Progenitor cell of endocrine pancreas (in vitro differentiated cells): Measurements from ENCODE around the gene CLDN2. TPM values are rescaled to one million over a fixed set of nuclear protein-coding genes. Genes with fewer than 3 reads are reported as not detected.
"Not testable (repeated sequence)": the region's sequence is repeated elsewhere in the genome, so short reads cannot be mapped to it uniquely, and the experiment has no call there.

Experiments used
- DNase-seq: peaks from one replicate; pipeline ENCODE4 v3.0.0; 2021; ENCODE audit warnings: low spot score; ENCODE audit not compliant: unreplicated experiment
- H3K27ac Mint-ChIP-seq: 2 replicates; pipeline ENCODE4 v1.8.0; 2021; ENCODE audit warnings: mild to moderate bottlenecking, moderate library complexity, mixed read lengths
- H3K27me3 Mint-ChIP-seq: 2 replicates; pipeline ENCODE4 v1.8.0; 2021; ENCODE audit warnings: mixed read lengths
- H3K36me3 Mint-ChIP-seq: 2 replicates; pipeline ENCODE4 v1.8.0; 2022; ENCODE audit warnings: mixed read lengths; ENCODE audit not compliant: insufficient read depth
- H3K4me1 Mint-ChIP-seq: 2 replicates; pipeline ENCODE4 v1.8.0; 2021; ENCODE audit warnings: low read depth, mixed read lengths
- H3K4me3 Mint-ChIP-seq: 2 replicates; pipeline ENCODE4 v1.8.0; 2021; ENCODE audit warnings: low read depth, mild to moderate bottlenecking, moderate library complexity, mixed read lengths
- H3K9me3 Mint-ChIP-seq: 2 replicates; pipeline ENCODE4 v1.8.0; 2021; ENCODE audit warnings: low read depth, mixed read lengths
- long read RNA-seq: library from polyadenylated mRNA; unstranded; transcript quantifications from one replicate; pipeline ENCODE4 v2.0.0, GENCODE V29; 2020
- total RNA-seq: library from RNA; stranded (reverse); gene quantifications from 2 replicates; pipeline ENCODE4 v1.2.1, GENCODE V29; 2021
- TF ChIP-seq, protein P1 (sequence below): fragments of 200-600 bp; sonication (generic); IDR thresholded peaks from one replicate; pipeline ENCODE4 v1.5.0; 2021; ENCODE audit warnings: antibody characterized with exemption, mild to moderate bottlenecking; ENCODE audit not compliant: unreplicated experiment

Gene CLDN2
- total RNA-seq = 1.2 and 1.6 TPM in 2 replicates
- long read RNA-seq, partial matches to known transcripts = 0 of 1 reads
- long read RNA-seq, other reads (novel, unspliced or antisense) = 1 of 1 reads

- Mint-ChIP-seq H3K4me3 (no peak within 1 kb of the TSS), H3K36me3 (no peaks in the 10 kb centered on the region), H3K9me3 (peaks cover 14% of the 10 kb centered on the region), H3K27ac (no peak within 1 kb of the TSS), H3K27me3 (no peaks in the 10 kb centered on the region), H3K4me1 (peaks cover 5% of the 10 kb centered on the region)
- TF ChIP-seq, protein P1, sequence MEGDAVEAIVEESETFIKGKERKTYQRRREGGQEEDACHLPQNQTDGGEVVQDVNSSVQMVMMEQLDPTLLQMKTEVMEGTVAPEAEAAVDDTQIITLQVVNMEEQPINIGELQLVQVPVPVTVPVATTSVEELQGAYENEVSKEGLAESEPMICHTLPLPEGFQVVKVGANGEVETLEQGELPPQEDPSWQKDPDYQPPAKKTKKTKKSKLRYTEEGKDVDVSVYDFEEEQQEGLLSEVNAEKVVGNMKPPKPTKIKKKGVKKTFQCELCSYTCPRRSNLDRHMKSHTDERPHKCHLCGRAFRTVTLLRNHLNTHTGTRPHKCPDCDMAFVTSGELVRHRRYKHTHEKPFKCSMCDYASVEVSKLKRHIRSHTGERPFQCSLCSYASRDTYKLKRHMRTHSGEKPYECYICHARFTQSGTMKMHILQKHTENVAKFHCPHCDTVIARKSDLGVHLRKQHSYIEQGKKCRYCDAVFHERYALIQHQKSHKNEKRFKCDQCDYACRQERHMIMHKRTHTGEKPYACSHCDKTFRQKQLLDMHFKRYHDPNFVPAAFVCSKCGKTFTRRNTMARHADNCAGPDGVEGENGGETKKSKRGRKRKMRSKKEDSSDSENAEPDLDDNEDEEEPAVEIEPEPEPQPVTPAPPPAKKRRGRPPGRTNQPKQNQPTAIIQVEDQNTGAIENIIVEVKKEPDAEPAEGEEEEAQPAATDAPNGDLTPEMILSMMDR = no peak
- DNase-seq = no peak
Measured at GRCh38 chrX:106919932-106920452, at the start of gene CLDN2. TSS of gene CLDN2 (plus strand) at chrX:106920402. CDS start at chrX:106928229, 7,827 bp downstream.

DNA sequence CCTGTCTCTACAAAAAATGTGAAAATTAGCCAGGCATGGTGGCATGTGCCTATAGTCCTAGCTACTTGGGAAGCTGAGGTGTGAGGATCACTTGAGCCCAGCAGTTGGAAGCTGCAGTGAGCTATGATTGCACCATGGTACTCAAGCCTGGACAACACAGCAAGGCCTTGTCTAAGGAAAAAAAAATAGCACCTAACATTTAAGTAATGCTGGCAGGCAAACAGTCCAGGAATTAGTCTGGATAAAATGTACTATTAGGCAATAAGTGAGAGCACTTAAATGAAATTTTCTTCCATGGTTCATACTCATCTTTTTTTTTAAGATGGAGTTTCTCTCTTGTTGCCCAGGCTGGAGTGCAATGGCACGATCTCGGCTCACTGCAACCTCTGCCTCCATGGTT lies 47.4 kb upstream of the CLDN2 start:
- not testable (repeated sequence) for H3K27ac Mint-ChIP-seq, H3K9me3 Mint-ChIP-seq, H3K27me3 Mint-ChIP-seq, DNase-seq, H3K4me3 Mint-ChIP-seq, H3K4me1 Mint-ChIP-seq, H3K36me3 Mint-ChIP-seq

DNA sequence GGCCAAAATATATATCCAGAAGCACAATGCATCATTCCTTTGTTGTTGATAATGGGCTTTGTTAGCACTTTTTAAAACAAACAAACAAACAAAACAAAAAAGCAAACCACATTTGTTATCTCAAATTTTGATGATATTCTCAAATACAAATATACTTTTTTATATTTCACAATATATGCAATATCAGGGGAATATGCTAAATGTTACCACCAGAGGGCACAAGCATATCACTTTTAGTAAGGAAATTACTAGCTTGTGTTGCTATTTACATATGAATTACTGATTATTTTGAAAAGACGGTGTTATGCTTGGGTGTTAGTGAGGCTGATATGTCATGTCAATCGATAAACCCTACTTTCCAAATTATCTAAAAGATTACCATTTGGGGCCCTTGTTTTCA lies 46.1 kb upstream of the CLDN2 start:
- H3K4me1 Mint-ChIP-seq = no peaks in the 10 kb centered on the region
- H3K4me3 Mint-ChIP-seq = no peak overlapping the region
- TF ChIP-seq, protein P1 = peak; percentile 60
- DNase-seq = no peak
- no peaks in the 10 kb centered on the region for H3K27me3 Mint-ChIP-seq
- H3K36me3 Mint-ChIP-seq = peaks cover 3% of the 10 kb centered on the region
- peaks cover 9% of the 10 kb centered on the region for H3K9me3 Mint-ChIP-seq
- H3K27ac Mint-ChIP-seq = no peak overlapping the region

DNA sequence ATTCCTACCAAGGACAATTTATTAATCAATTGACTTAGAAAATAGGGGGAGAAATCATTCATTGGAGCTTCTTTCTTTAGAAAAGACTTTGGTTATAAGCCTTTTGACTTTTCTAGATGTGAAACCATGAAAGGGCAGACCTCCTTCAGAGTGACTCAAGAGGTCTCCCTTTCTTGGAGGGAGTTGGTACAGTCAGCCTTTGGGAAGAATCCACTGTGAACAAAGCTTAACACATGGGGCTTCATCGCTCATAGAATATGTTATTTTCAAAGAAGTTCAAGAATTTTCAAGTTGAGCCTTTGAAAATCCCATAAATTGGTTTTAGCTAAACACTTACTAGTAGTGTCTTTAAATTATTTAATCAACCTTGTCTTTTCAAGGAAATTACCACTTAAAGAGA lies 45.1 kb upstream of the CLDN2 start:
- peaks cover 20% of the 10 kb centered on the region for H3K9me3 Mint-ChIP-seq
- DNase-seq = no peak
- H3K4me3 Mint-ChIP-seq = no peak overlapping the region
- peaks cover 6% of the 10 kb centered on the region for H3K36me3 Mint-ChIP-seq
- no peak overlapping the region for H3K27ac Mint-ChIP-seq
- TF ChIP-seq, protein P1 = no peak
- no peaks in the 10 kb centered on the region for H3K4me1 Mint-ChIP-seq
- no peaks in the 10 kb centered on the region for H3K27me3 Mint-ChIP-seq

- Mint-ChIP-seq H3K27ac (no peak overlapping the region), H3K36me3 (no peaks in the 10 kb centered on the region), H3K9me3 (peaks cover 8% of the 10 kb centered on the region), H3K4me3 (no peak overlapping the region), H3K4me1 (no peaks in the 10 kb centered on the region), H3K27me3 (no peaks in the 10 kb centered on the region)
- TF ChIP-seq, protein P1 = no peak
- no peak for DNase-seq
Measured at GRCh38 chrX:106889468-106889867, 30.7 kb upstream of the CLDN2 start.

DNA sequence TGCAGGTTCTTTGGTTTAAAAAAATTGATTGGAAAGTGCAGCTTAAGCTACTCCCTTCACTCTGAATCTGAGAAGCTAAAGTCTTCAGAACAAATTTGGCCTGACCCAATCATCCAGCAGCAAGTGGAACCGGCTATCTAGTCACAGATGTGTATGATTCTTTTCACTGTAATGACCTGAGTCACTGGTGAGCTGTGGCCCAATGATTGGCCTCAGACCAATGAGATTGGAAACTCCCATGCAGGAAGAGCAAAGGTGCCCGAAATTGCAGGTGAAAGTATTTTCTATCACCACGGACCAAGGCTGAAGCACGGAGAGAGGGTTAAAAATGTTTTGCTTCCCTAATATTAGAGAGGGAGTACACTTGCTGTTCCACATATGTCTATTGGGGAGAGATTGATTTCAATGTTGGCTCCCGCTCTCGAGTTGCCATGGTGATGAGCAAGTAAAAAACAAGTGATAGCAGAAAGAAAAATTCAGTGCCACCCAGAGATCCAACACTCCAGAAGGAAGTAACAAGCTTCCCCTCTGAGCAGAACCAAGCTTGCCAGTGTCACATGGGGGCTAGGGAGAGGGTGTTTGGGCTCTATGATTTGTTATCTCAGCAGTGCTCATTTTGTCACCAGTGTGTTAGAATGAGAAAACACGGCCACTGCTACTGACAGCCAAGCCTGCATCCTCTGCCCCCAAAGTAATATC lies 28.3 kb upstream of the CLDN2 start:
- Mint-ChIP-seq H3K4me3 (no peak overlapping the region), H3K27ac (no peak overlapping the region), H3K36me3 (no peaks in the 10 kb centered on the region), H3K9me3 (peaks cover 15% of the 10 kb centered on the region), H3K4me1 (no peaks in the 10 kb centered on the region), H3K27me3 (no peaks in the 10 kb centered on the region)
- no peak for DNase-seq
- TF ChIP-seq, protein P1 = no peak
